Mesenchymal stem cell (in vitro differentiated cells and primary cell): ENCODE measurements around the gene SNRPA1.

Experiments used
- DNase-seq: peaks from one replicate; pipeline ENCODE4 v3.0.0-alpha.2; 2013
- H2AFZ ChIP-seq: one replicate; pipeline ENCODE4 v1.6.1; 2013; ENCODE audit warnings: low read depth, mild to moderate bottlenecking, control low read depth, inconsistent platforms, low read length, moderate library complexity
- H2AK5ac ChIP-seq: 2 replicates; pipeline ENCODE4 v1.6.1; 2013; ENCODE audit warnings: low read length, moderate library complexity, mild to moderate bottlenecking, inconsistent platforms; ENCODE audit not compliant: severe bottlenecking
- H2BK120ac ChIP-seq: one replicate; pipeline ENCODE4 v1.6.1; 2013; ENCODE audit warnings: low read depth, mild to moderate bottlenecking, inconsistent platforms, low read length, moderate library complexity
- H2BK12ac ChIP-seq, 2 experiments: one replicate each; pipeline ENCODE4 v1.6.1; 2013; ENCODE audit warnings: inconsistent platforms in 2 of 2, low read length in 2 of 2, mild to moderate bottlenecking in 2 of 2, moderate library complexity in 2 of 2, control low read depth in 1 of 2
- H2BK15ac ChIP-seq: one replicate; pipeline ENCODE4 v1.6.1; 2013; ENCODE audit warnings: mild to moderate bottlenecking, low read depth, inconsistent platforms; ENCODE audit not compliant: poor library complexity, severe bottlenecking
- H2BK5ac ChIP-seq: 2 replicates; pipeline ENCODE4 v1.6.1; 2013; ENCODE audit warnings: low read depth, mild to moderate bottlenecking, low read length, control low read depth, inconsistent platforms; ENCODE audit not compliant: poor library complexity, severe bottlenecking
- H3K14ac ChIP-seq, 2 experiments: one replicate each; pipeline ENCODE4 v1.6.1; 2013; ENCODE audit warnings: inconsistent platforms in 2 of 2, low read length in 2 of 2, control low read depth in 1 of 2, mild to moderate bottlenecking in 1 of 2, moderate library complexity in 1 of 2
- H3K18ac ChIP-seq, 2 experiments: one replicate each; pipeline ENCODE4 v1.6.1; 2013; ENCODE audit warnings: inconsistent platforms in 2 of 2, low read length in 2 of 2, control low read depth in 1 of 2, low read depth in 1 of 2, mild to moderate bottlenecking in 1 of 2
- H3K23ac ChIP-seq, 2 experiments: one replicate each; pipeline ENCODE4 v1.6.1; 2013; ENCODE audit warnings: inconsistent platforms in 2 of 2, low read length in 2 of 2, mild to moderate bottlenecking in 2 of 2, moderate library complexity in 2 of 2, control low read depth in 1 of 2
- H3K27ac ChIP-seq: 2 replicates; pipeline ENCODE4 v1.5.1; 2013; ENCODE audit warnings: mild to moderate bottlenecking, moderate library complexity, low read length, control low read depth, inconsistent platforms; ENCODE audit not compliant: poor library complexity, severe bottlenecking
- H3K27me3 ChIP-seq, 2 experiments: 2 replicates each; pipeline versions ENCODE4 v1.6.1 to v1.7.0; 2013; ENCODE audit warnings: low read length in 2 of 2, mild to moderate bottlenecking in 2 of 2, moderate library complexity in 2 of 2, control low read depth in 1 of 2, inconsistent platforms in 1 of 2; ENCODE audit not compliant: control insufficient read depth in 1 of 2, insufficient read depth in 1 of 2
- H3K36me3 ChIP-seq, 2 experiments: 2 replicates each; pipeline versions ENCODE4 v1.6.1 to v1.7.0; 2013; ENCODE audit warnings: low read length in 2 of 2, control low read depth in 1 of 2, inconsistent platforms in 1 of 2, low read depth in 1 of 2, mild to moderate bottlenecking in 1 of 2; ENCODE audit not compliant: insufficient read depth in 2 of 2, control insufficient read depth in 1 of 2
- H3K4ac ChIP-seq, 2 experiments: one replicate each; pipeline ENCODE4 v1.6.1; 2013; ENCODE audit warnings: inconsistent platforms in 2 of 2, low read length in 2 of 2, mild to moderate bottlenecking in 2 of 2, moderate library complexity in 2 of 2, control low read depth in 1 of 2, low read depth in 1 of 2
- H3K4me1 ChIP-seq: 2 replicates; pipeline ENCODE4 v1.6.1; 2013; ENCODE audit warnings: low read depth, low read length, control low read depth; ENCODE audit not compliant: control insufficient read depth, insufficient read depth
- H3K4me2 ChIP-seq: 2 replicates; pipeline ENCODE4 v1.6.1; 2013; ENCODE audit warnings: low read length, mild to moderate bottlenecking, inconsistent platforms; ENCODE audit not compliant: poor library complexity, severe bottlenecking
- H3K4me3 ChIP-seq, 2 experiments: 2 replicates each; pipeline versions ENCODE4 v1.5.1 to v1.7.0; 2013; ENCODE audit warnings: low read length in 2 of 2, mild to moderate bottlenecking in 2 of 2, control low read depth in 1 of 2, low read depth in 1 of 2; ENCODE audit not compliant: insufficient read depth in 1 of 2
- H3K79me1 ChIP-seq: replicated peaks from 2 replicates; pipeline ENCODE4 v1.6.1; 2013; ENCODE audit warnings: mild to moderate bottlenecking, control low read depth, low read length, inconsistent platforms; ENCODE audit not compliant: poor library complexity, severe bottlenecking
- H3K9ac ChIP-seq: 2 replicates; pipeline ENCODE4 v1.7.0; 2013; ENCODE audit warnings: mild to moderate bottlenecking, low read length, moderate library complexity
- H3K9me3 ChIP-seq: 2 replicates; pipeline ENCODE4 v1.7.0; 2013; ENCODE audit warnings: mild to moderate bottlenecking, low read length; ENCODE audit not compliant: control insufficient read depth
- H4K8ac ChIP-seq: one replicate; pipeline ENCODE4 v1.6.1; 2013; ENCODE audit warnings: inconsistent platforms, mild to moderate bottlenecking, low read length, moderate library complexity
- H4K91ac ChIP-seq: one replicate; pipeline ENCODE4 v1.6.1; 2013; ENCODE audit warnings: mild to moderate bottlenecking, low read length, inconsistent platforms
- WGBS: methylation state at CpG from one replicate; pipeline ENCODE4 v1.1.7; 2013; ENCODE audit warnings: mixed read lengths; 5-methylcytosine and 5-hydroxymethylcytosine counted together

Gene SNRPA1

GRCh38 chr15:101258238-101259144 is 36.6 kb downstream of the SNRPA1 start:
- DNase-seq: peak; percentile 73
- Histone ChIP-seq H3K9me3 (no peaks in the 10 kb centered on the region), H3K9ac (peak overlapping the region; percentile 40), H4K91ac (peak overlapping the region; percentile 41), H2AFZ (no peak overlapping the region), H2BK12ac (no peak overlapping the region), H3K27me3 (peaks cover 0 to 7% of the 10 kb centered on the region in 2 experiments), H3K4me2 (no peak overlapping the region), H3K4me3 (no peak overlapping the region), H3K14ac (no peak overlapping the region), H2BK5ac (no peak overlapping the region), H3K79me1 (no peaks in the 10 kb centered on the region), H3K18ac (no peak overlapping the region), H2BK120ac (no peak overlapping the region), H3K23ac (no peak overlapping the region), H3K4me1 (peaks cover 3% of the 10 kb centered on the region), H3K4ac (no peak overlapping the region), H2AK5ac (no peak overlapping the region), H4K8ac (no peak overlapping the region), H3K36me3 (no peaks in the 10 kb centered on the region), H3K27ac (no peak overlapping the region), H2BK15ac (no peak overlapping the region)
- WGBS: 72% methylated on average over 7 of the region's 11 CpGs

GRCh38 chr15:101256757-101257156 is 38.3 kb downstream of the SNRPA1 start:
- Histone ChIP-seq H3K23ac (no peak overlapping the region), H2BK5ac (no peak overlapping the region), H3K79me1 (no peaks in the 10 kb centered on the region), H3K9ac (no peak overlapping the region), H2BK120ac (no peak overlapping the region), H2BK12ac (no peak overlapping the region), H4K8ac (no peak overlapping the region), H3K4me2 (no peak overlapping the region), H2AFZ (no peak overlapping the region), H3K27ac (no peak overlapping the region), H3K27me3 (peaks cover 0 to 7% of the 10 kb centered on the region in 2 experiments), H2AK5ac (no peak overlapping the region), H3K9me3 (no peaks in the 10 kb centered on the region), H4K91ac (no peak overlapping the region), H3K4ac (no peak overlapping the region), H3K4me3 (no peak overlapping the region), H3K36me3 (no peaks in the 10 kb centered on the region), H3K14ac (no peak overlapping the region), H3K18ac (no peak overlapping the region), H3K4me1 (peaks cover 3% of the 10 kb centered on the region), H2BK15ac (no peak overlapping the region)
- no peak for DNase-seq
- WGBS: 98% methylated on average over 6 of the region's 6 CpGs

- Histone ChIP-seq H3K4ac (no peak overlapping the region), H3K14ac (no peak overlapping the region), H3K79me1 (no peaks in the 10 kb centered on the region), H4K8ac (peak overlapping the region; percentile 23), H3K4me3 (no peak overlapping the region), H3K27me3 (peaks cover 0 to 7% of the 10 kb centered on the region in 2 experiments), H2BK15ac (no peak overlapping the region), H2BK5ac (no peak overlapping the region), H2AK5ac (no peak overlapping the region), H4K91ac (no peak overlapping the region), H3K9me3 (no peaks in the 10 kb centered on the region), H2BK120ac (peak overlapping the region; percentile 49), H3K23ac (no peak overlapping the region), H3K18ac (no peak overlapping the region), H2BK12ac (peak overlapping the region; percentile 6 to 66), H2AFZ (no peak overlapping the region), H3K9ac (no peak overlapping the region), H3K36me3 (no peaks in the 10 kb centered on the region), H3K27ac (no peak overlapping the region), H3K4me2 (no peak overlapping the region), H3K4me1 (peaks cover 3% of the 10 kb centered on the region)
- peak; percentile 86 for DNase-seq
- 45% methylated on average over 8 of the region's 8 CpGs for WGBS
These were observed 39.3 kb downstream of the SNRPA1 start for GRCh38 chr15:101255615-101256241.

- Histone ChIP-seq H2BK120ac (no peak overlapping the region), H3K9ac (no peak overlapping the region), H3K27me3 (peaks cover 0 to 7% of the 10 kb centered on the region in 2 experiments), H3K36me3 (no peaks in the 10 kb centered on the region), H4K8ac (no peak overlapping the region), H2BK12ac (no peak overlapping the region), H3K4ac (no peak overlapping the region), H2BK5ac (no peak overlapping the region), H2AFZ (no peak overlapping the region), H3K4me2 (no peak overlapping the region), H3K79me1 (no peaks in the 10 kb centered on the region), H3K4me3 (no peak overlapping the region), H2BK15ac (no peak overlapping the region), H3K4me1 (peaks cover 3% of the 10 kb centered on the region), H3K14ac (no peak overlapping the region), H3K9me3 (no peaks in the 10 kb centered on the region), H4K91ac (no peak overlapping the region), H3K18ac (no peak overlapping the region), H3K23ac (no peak overlapping the region), H3K27ac (no peak overlapping the region), H2AK5ac (no peak overlapping the region)
- DNase-seq: no peak
- WGBS: 86% methylated on average over 2 of the region's 5 CpGs
These were observed 40.0 kb downstream of the SNRPA1 start for GRCh38 chr15:101255051-101255395.
